SK-MEL-5 (cell line): ENCODE measurements around the gene PIK3CA. TPM values are rescaled to one million over a fixed set of nuclear protein-coding genes. Genes with fewer than 3 reads are reported as not detected.
"Not testable (repeated sequence)": the region's sequence is repeated elsewhere in the genome, so short reads cannot be mapped to it uniquely, and the experiment has no call there.

ENCODE experiments used
- DNase-seq: peaks from one replicate; pipeline ENCODE4 v3.0.0-alpha.2; 2016; ENCODE audit warnings: low read depth, low spot score
- in situ Hi-C: cut with HindIII; loops from 2 replicates; pipeline ENCODE4 v1.10.0; 2016; ENCODE audit warnings: low sequenced_read_pairs, high pct_unique_total_duplicates, low pct_unique_long_range_greater_than_20kb
- total RNA-seq: library from RNA; depleted of rRNA; stranded (reverse); fragments of >200 nt; shearing (Covaris generic); gene quantifications from 2 replicates; pipeline ENCODE4 v1.2.3, GENCODE V29; 2014

Gene PIK3CA
- total RNA-seq, 1 experiment from 2014 or later: 12.7 TPM

- in situ Hi-C loops: no loop called here
- DNase-seq: no peak
These were observed 88.6 kb downstream of the PIK3CA start for GRCh38 chr3:179236669-179237301.

DNA sequence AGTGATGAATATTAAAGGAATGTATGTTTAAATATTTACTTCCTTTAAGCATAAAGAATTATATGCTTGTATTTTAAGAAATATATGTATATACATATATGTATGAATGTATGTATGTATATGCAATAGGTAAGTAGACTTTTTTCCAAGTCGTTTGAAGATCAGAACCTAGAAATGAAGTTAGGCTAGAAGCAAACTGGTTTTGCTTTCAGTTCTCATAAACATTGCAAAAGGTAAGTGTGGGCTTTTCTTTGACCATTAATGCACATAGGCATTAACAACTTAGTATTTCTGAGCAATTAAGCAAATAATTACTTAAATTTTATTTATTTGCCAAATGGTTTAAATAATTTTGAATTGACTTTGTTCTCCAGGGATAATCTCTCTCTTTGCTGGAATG lies 92.1 kb downstream of the PIK3CA start:
- DNase-seq, in situ Hi-C loops: not testable (repeated sequence)

DNA sequence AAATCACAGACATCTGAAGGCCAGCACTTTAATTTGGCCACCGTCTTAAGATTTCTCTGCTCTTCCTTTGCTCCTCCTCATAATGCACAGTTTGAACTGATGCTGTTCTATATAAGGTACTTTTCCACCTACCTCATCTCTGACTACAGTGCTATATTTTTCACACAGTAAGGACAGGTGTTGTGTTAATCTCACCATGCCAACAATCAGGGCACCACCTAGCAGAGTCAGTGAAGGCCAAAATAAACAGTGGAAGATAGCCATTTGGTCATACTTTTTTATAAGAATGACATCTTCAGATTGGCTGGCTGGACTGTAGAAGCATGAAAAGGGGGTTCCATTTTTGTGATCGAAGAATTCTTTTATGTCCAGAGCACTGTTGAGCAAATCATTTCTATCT lies 94.7 kb downstream of the PIK3CA start:
- DNase-seq, in situ Hi-C loops: not testable (repeated sequence)

- in situ Hi-C loops: no loop called here
- DNase-seq: no peak
These were observed 96.7 kb downstream of the PIK3CA start for GRCh38 chr3:179244878-179245277.

DNA sequence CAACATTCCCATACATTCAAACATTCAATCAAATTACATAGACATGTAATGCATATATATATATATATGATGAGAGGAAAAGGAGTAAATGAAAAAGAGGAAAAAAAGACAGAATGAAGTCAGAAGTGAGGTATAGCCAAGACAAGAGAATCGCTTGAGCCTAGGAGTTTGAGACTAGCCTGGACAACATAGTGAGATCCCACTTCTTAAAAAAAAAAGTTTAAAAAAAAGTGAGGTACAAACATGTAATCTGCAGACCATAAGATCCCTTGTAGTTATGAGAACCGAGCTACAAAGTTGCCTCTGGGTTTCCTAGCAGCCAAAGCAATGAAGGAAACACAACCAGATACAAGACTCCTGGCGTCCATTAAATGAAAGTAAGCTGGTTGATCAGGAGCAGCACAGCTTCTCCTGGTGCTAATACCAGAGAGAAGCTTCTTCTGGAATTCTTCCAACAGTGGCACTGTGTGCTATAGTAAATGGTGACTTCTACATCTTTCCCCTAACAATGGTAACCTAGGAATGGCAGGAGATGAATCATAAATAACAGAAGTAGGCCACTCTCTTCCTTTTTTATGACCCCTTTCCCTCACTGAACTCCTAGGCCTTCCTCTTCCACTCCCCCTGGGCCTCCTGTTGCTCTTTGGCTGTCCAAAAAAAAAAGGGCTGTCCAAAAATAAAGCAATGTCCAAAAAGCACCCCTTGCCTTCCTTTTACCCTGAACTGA lies 99.3 kb downstream of the PIK3CA start:
- DNase-seq: no peak
- in situ Hi-C loops: no loop called here

DNA sequence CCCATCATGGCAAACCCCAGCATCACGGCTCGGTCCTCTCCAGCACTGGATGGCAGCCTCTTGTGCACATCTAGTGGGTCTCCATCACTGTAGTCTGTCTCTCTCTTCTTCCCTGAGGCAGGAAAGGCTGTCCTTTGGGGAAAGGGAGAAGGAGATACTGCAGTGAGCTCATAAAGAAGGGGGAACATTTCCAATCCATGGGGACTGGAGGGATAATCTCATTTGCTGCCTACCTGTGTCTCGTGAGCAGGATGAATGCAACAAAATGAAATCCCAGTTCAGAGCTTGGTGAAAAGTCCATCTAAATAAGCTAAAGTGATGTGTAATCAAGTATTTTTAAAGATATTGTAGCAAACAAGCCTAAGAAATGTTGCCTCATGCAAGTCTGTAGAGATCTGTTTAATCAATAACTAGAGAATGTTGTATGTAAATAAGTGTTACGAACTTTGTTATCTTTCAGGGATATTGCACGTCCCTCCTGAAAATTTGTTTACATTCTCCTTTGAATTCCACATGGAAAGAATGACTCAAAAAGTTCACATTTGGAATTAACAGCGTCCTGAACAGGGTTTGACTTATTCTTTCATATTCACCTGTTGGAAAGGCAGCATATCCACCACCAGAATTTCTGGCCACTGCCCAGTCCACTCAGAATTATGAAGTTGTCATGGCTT lies 102.8 kb downstream of the PIK3CA start, which contains the start of gene KCNMB3:
KCNMB3 (minus strand) TSS at position 312 of the 674 bp plus-strand sequence; CDS start at position 188, 124 bp downstream.
- in situ Hi-C loops: no loop called here
- no peak for DNase-seq

GRCh38 chr3:179256813-179257212 lies 108.7 kb downstream of the PIK3CA start:
- no peak for DNase-seq
- in situ Hi-C loops: no loop called here

DNA sequence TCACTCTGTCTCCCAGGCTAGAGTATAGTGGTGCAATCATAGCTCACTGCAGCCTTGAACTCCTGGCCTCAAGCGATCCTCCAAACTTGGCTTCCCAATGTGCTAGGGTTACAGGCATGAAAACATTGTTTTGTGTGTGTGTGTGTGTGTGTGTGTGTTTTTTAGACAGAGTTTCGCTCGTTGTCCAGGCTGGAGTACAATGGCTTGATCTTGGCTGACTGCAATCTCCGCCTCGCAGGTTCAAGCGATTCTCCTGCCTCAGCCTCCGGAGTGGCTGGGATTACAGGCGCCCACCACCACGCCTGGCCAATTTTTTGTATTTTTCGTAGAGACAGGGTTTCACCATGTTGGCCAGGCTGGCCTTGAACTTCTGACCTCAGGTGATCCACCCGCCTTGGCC lies 109.6 kb downstream of the PIK3CA start:
- DNase-seq, in situ Hi-C loops: not testable (repeated sequence)

DNA sequence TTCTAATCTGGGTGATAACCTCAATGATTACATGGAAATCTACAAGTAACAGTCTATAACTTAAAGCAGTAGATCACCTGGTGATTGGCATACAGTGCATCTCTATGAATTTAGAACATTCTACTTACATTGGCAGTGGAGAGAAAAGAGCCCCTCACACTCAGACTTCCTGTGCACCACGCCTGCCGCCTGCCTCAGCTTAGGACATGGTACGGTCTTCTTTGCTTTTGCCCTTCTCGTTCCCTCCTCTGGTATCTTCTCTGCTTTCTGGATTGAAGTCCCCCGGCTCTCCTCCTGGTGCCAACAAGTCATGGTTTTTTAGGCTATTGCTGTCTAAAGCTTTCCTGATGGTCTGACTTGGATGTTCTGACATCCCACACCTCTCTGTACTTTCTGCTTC lies 110.7 kb downstream of the PIK3CA start:
- in situ Hi-C loops: no loop called here
- DNase-seq: no peak

DNA sequence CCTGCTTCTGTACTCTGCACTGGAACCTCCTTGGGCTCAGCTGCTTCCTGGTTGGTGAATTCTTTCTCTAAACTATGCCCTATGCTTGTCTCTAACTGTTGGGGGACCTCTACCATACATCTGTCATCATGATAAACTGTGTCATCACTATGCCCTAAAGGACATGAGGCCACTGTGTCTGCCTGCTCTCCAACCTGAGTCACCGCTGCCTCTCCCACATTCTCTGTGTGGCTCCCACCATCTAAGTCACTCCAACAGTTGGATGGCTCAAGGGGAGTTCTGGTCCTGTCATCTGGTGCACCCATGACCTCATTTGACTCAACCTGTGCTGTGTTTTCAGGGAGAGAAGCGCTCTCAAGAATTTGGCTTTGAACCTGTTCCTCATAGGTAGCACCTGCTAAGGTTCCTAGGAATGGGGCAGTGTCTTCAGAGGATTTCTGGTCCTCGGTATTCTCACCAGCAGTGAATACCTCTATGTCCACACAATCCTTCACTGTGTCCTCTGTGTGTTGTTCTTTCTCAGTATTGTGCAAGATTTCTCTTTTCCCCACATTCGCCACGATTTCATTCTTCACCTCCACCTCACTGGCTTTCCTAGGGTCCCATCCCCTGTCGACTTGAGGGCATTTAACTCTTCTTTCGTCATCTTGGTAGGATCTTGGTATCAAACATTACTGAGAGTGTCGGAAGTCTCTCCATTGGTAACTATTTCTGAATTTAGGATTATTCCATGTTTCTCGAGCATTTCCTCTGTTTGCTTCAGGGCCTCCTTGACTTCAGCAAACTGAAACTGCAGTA lies 112.0 kb downstream of the PIK3CA start:
- in situ Hi-C loops, DNase-seq: not testable (repeated sequence)

DNA sequence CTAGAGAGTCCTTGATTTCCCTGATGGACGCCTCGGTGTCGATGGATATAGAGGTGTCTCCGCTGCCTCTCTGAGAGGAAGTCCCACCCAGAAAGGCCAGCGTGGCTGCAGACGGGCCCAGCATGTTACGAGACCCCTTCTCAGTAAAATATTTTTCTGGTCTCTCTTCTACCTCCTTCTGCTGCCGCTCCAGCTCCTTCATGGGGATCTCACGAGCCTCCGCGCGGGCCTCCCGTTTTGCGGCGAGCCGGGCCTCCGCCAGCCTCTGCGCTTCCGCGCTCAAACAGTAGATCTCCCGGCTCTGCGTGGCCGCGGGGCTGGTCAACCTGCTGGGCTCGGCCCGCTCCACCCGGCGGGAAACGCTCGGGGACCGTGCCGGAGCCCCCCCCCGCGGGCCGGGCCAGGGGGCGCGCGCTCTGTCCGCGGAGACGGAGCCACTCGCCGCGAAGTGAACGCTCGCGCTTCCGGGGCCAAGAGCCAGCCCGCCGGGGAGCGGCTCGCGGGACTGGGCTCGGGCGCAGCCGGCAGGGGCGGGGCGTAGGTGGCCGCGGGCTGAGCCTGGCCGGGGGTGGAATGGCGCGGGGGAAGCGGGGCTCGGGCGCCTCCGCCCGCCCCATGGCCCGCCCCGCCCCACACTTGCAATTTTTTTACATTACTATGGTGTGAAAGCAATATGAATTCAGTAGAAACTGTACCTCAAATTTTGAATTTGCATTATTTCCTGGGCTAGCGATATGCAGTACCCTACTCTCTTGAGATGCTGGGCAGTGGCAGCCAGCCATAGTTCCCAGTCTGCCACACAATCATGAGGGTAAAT lies 113.0 kb downstream of the PIK3CA start:
- DNase-seq: peak; percentile 42
- in situ Hi-C loops: no loop called here

DNA sequence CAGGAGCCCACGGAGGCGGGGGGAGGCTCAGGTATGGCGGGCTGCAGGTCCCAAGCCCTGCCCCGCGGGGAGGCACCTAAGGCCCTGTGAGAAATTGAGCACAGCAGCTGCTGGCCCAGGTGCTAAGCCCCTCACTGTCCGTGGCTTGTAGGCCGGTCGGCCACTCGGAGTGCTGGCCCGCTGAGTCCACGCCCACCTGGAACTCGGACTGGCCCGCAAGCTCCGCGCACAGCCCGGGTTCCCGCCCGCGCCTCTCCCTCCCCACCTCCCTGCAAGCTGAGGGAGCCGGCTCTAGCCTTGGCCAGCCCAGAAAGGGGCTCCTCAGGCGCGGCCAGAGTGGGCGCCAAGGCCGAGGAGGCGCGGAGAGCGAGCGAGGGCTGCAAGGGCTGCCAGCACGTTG lies 115.0 kb downstream of the PIK3CA start:
- in situ Hi-C loops: no loop called here
- no peak for DNase-seq

DNA sequence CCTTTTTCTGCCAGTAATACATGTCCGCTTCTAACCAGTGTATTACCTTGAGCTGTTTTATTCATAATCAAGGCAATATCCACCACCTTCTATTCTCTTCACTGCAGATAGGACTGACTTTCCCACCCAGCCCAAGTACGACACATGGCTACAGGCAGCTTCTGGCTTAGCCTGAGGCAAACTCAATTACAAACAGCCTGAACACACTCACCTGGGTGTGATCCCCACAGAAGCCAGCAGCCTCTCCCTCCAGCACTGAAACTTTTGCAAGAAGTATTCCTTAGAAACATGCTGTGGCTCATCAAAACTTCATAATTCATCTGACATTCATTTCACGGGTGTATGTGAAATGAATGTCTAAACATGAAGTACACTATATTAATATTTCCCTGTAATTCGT lies 116.3 kb downstream of the PIK3CA start:
- DNase-seq: no peak
- in situ Hi-C loops: no loop called here

- no peak for DNase-seq
- in situ Hi-C loops: no loop called here
These were observed 116.9 kb downstream of the PIK3CA start for GRCh38 chr3:179265092-179265491.

- in situ Hi-C loops: no loop called here
- no peak for DNase-seq
These were observed 117.7 kb downstream of the PIK3CA start for GRCh38 chr3:179265875-179266274.

GRCh38 chr3:179266701-179267211 lies 118.6 kb downstream of the PIK3CA start:
- in situ Hi-C loops: no loop called here
- DNase-seq: no peak
